Right lung (tissue), 10 donors: ENCODE measurements around the gene CUZD1. TPM values are rescaled to one million over a fixed set of nuclear protein-coding genes. Genes with fewer than 3 reads are reported as not detected.
"Not testable (repeated sequence)": the region's sequence is repeated elsewhere in the genome, so short reads cannot be mapped to it uniquely, and the experiment has no call there.

Experiments used
- DNase-seq, 2 donors: peaks; one replicate each; pipeline ENCODE4 v3.0.0-alpha.2; 2013
- long read RNA-seq, 8 donors: transcript quantifications; one replicate each; lab custom pipeline, GENCODE V29; 2026
- polyA plus RNA-seq, 5 donors: library from polyadenylated mRNA; unstranded; fragments of 120-200 nt; gene quantifications; one replicate each; pipeline versions ENCODE4 v1.2.1 to v1.2.3, GENCODE V29; 2013; ENCODE audit warnings: inconsistent platforms in 1 of 5, low replicate concordance in 1 of 5; ENCODE audit not compliant: insufficient read length in 5 of 5, insufficient read depth in 1 of 5

Gene CUZD1
- 1 to 10 TPM; 1.4 to 2.5 (median 2.2) TPM for polyA plus RNA-seq
- long read RNA-seq, donor 1 = 0 reads
- long read RNA-seq, donor 2 = 0 reads
- long read RNA-seq, donor 3 = 0 reads
- long read RNA-seq, donor 4, partial matches to known transcripts = 0 of 1 reads
- long read RNA-seq, donor 4, other reads (novel, unspliced or antisense) = 0 of 1 reads
- long read RNA-seq, donor 5 = 0 reads
- long read RNA-seq, donor 6 = 0 reads
- long read RNA-seq, donor 7 = 0 reads
- long read RNA-seq, donor 8 = 0 reads

GRCh38 chr10:122845783-122846332, at the start of gene CUZD1:
Gene CUZD1 (minus strand): TSS chr10:122845857. CDS start chr10:122845843, 14 bp downstream.
- no peak for DNase-seq

- no peak for DNase-seq
Observed at GRCh38 chr10:122894261-122894944, 48.7 kb upstream of the CUZD1 start.

- DNase-seq = no peak
Observed at GRCh38 chr10:122884166-122884565, 38.5 kb upstream of the CUZD1 start.

- no peak for DNase-seq
Observed at GRCh38 chr10:122882766-122883165, 37.1 kb upstream of the CUZD1 start.

- peak; percentile 86 to 92 for DNase-seq
Observed at GRCh38 chr10:122879339-122880273, 33.9 kb upstream of the CUZD1 start, which contains the start of gene FAM24B. Gene FAM24B (minus strand): TSS chr10:122879581. CDS start chr10:122850515, 29,066 bp downstream.

- peak in 1 of 2 donors; percentile 0 for DNase-seq
Observed at GRCh38 chr10:122878799-122879338, 33.2 kb upstream of the CUZD1 start.

GRCh38 chr10:122877264-122877663, 31.6 kb upstream of the CUZD1 start:
- no peak for DNase-seq

GRCh38 chr10:122876467-122876855, 30.8 kb upstream of the CUZD1 start:
- DNase-seq = no peak

- no peak for DNase-seq
Observed at GRCh38 chr10:122875843-122876466, 30.3 kb upstream of the CUZD1 start.

- not testable (repeated sequence) for DNase-seq
Observed at GRCh38 chr10:122871947-122872346, 26.3 kb upstream of the CUZD1 start.

- DNase-seq = not testable (repeated sequence)
Observed at GRCh38 chr10:122868768-122869167, 23.1 kb upstream of the CUZD1 start.

GRCh38 chr10:122866757-122867482, 21.3 kb upstream of the CUZD1 start:
- not testable (repeated sequence) for DNase-seq

GRCh38 chr10:122864901-122865300, 19.2 kb upstream of the CUZD1 start:
- DNase-seq = no peak

- no peak for DNase-seq
Observed at GRCh38 chr10:122864194-122864592, 18.5 kb upstream of the CUZD1 start.

- DNase-seq = no peak
Observed at GRCh38 chr10:122863216-122864193, 17.8 kb upstream of the CUZD1 start.

GRCh38 chr10:122861711-122862161, 16.1 kb upstream of the CUZD1 start:
- DNase-seq = no peak

GRCh38 chr10:122859527-122859926, 13.9 kb upstream of the CUZD1 start:
- DNase-seq = no peak

GRCh38 chr10:122858042-122858441, 12.4 kb upstream of the CUZD1 start:
- DNase-seq = not testable (repeated sequence)

GRCh38 chr10:122856902-122857301, 11.2 kb upstream of the CUZD1 start:
- DNase-seq = no peak
